GM12874 (cell line): ENCODE measurements around the gene FAM174C.

ENCODE experiments used
- TF ChIP-seq, protein P1 (sequence below): IDR thresholded peaks from 2 replicates; pipeline ENCODE4 v1.5.1; 2011; ENCODE audit warnings: low read depth, mild to moderate bottlenecking, control low read depth, low read length, moderate library complexity; ENCODE audit not compliant: insufficient read depth

The FAM174C gene

GRCh38 chr19:1245494-1246264 is 29.7 kb upstream of the FAM174C start:
- TF ChIP-seq, protein P1, sequence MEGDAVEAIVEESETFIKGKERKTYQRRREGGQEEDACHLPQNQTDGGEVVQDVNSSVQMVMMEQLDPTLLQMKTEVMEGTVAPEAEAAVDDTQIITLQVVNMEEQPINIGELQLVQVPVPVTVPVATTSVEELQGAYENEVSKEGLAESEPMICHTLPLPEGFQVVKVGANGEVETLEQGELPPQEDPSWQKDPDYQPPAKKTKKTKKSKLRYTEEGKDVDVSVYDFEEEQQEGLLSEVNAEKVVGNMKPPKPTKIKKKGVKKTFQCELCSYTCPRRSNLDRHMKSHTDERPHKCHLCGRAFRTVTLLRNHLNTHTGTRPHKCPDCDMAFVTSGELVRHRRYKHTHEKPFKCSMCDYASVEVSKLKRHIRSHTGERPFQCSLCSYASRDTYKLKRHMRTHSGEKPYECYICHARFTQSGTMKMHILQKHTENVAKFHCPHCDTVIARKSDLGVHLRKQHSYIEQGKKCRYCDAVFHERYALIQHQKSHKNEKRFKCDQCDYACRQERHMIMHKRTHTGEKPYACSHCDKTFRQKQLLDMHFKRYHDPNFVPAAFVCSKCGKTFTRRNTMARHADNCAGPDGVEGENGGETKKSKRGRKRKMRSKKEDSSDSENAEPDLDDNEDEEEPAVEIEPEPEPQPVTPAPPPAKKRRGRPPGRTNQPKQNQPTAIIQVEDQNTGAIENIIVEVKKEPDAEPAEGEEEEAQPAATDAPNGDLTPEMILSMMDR = no peak

DNA sequence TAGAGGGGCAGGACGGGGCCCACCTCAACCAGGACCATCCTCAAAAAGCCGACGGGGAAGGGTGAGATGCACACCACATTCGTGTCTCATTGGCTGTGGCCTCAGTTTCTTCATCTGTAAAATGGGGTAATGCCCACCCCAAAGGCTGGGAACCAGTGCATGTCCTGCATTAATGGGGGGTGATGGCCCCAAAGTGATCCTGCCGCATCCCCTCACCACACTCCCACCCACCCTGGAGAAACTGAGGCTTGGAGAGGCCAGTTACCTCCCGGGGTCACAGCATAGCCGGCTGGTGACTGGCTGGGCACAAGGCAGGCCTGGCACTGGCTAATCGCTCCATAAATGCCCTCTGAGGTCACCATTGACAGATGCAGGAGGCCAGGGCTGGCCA is 27.6 kb upstream of the FAM174C start:
- TF ChIP-seq, protein P1 = no peak

GRCh38 chr19:1248139-1248785 is 27.1 kb upstream of the FAM174C start, which contains the start of gene MIDN:
Gene MIDN (plus strand): TSS chr19:1248583. CDS start chr19:1250297, 1,714 bp downstream.
- TF ChIP-seq, protein P1 = peak; percentile 50

DNA sequence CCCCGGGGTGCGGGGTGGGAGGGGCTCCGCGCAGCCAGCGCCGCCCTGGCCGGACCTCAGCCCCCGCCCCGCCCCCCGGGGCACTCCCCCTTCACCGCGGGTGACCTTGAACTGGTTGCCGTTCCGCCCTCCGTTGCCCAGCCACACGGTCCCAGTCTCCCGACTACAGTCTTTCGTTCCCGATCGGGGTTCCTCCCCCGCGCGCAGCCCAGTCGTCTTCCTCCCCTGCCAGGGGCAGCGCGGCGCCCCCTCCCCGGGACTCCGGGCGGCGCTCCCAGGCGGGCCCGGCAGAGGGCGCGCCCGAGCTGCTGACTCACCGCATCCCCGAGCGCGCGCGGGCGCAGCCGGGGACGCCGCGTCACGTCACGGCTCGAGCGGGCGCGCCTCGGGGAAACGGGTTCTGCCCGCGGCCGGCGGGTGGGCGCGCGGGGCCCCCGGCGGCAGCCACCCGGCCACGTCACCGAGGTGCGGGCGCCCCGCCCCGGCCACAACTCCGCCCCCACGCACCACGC is 26.5 kb upstream of the FAM174C start:
- TF ChIP-seq, protein P1 = peak; percentile 84

- TF ChIP-seq, protein P1 = no peak
Measured at GRCh38 chr19:1249298-1249989, 25.9 kb upstream of the FAM174C start.

DNA sequence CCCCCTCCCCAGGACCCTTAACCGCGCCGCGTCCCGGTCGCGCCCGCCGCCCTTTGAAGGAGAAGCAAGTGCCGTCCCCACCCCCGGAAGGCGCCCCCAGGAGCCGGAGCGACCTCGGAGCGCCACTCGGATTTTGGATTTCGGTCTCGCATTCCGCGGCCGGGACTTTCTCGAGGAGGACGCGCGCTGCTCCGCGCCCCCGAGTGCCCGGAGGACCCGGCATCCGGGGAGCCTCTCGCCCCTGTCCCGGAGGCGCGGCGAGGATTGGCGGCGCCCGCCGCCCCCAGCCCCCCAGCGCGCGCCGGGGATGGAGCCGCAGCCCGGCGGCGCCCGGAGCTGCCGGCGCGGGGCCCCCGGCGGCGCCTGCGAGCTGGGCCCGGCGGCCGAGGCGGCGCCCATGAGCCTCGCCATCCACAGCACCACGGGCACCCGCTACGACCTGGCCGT is 25.3 kb upstream of the FAM174C start:
- TF ChIP-seq, protein P1 = no peak
